B cell (primary cell): Measurements from ENCODE around the gene VPS33B.

Experiments used
- CTCF ChIP-seq: fragments of 200-600 bp; IDR thresholded peaks from one replicate; pipeline ENCODE4 v1.8.0; 2022; ENCODE audit warnings: antibody characterized with exemption, mild to moderate bottlenecking
- EZH2 ChIP-seq: IDR thresholded peaks from 2 replicates; pipeline ENCODE4 v1.6.1; 2012; ENCODE audit warnings: borderline replicate concordance, low read depth, mild to moderate bottlenecking, moderate library complexity, low read length; ENCODE audit not compliant: insufficient read depth, poor library complexity, severe bottlenecking

GRCh38 chr15:90981681-90982080 lies 40.7 kb downstream of the VPS33B start:
- TF ChIP-seq EZH2 = no peak
- peak; percentile 10 for TF ChIP-seq CTCF
